GM12864 (cell line): ENCODE data around the gene SRSF11.

Experiments used
- DNase-seq: peaks from one replicate; pipeline ENCODE4 v3.0.0-alpha.2; 2011; ENCODE audit warnings: low read depth
- H3K4me3 ChIP-seq: 2 replicates; pipeline ENCODE4 v1.5.1; 2011; ENCODE audit warnings: mild to moderate bottlenecking, low read depth, low read length, control low read depth
- TF ChIP-seq, protein P1 (sequence below): IDR thresholded peaks from 2 replicates; pipeline ENCODE4 v1.5.1; 2011; ENCODE audit warnings: low read depth, mild to moderate bottlenecking, moderate library complexity, low read length, control low read depth, inconsistent platforms; ENCODE audit errors: missing control alignments

Gene SRSF11

DNA sequence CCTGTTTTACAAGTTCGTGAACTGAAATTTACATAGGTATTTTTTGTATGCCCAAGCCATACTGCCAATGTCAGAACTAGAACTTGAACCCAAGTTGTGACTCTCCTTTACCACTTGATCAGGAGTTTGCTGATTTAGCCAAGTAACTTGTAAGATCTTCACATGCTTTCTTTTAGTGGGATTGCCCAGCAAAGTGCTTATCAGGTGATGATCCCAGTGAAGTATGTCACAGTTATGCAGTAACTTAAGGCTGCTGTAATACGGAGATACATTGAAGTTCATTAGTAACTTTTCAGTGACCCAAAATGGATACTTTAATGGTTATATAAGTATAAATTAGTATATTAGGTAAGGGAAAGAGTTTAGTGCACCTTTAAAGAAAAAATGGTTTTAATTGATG is 3.8 kb downstream of the SRSF11 start:
- H3K4me3 ChIP-seq: no peak overlapping the region
- DNase-seq: no peak

DNA sequence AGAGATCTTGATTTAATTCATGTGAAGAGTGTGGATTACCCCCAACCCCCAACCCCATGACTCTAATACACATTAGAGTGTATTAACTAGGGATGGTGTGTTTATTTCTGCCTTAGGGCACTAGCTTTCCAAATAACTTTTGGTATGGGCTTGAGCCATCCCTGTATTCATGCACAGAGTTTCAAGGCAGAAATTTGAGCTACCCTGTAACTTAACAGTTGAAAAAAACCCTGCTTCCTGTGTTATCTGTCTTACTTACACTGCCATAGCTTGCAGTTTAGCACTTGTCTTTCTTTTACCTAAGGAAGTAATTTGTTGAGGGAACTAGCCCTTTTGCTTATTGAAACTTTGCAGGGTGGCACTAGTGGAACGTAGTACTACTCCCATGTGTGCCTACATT is 6.3 kb downstream of the SRSF11 start:
- no peak overlapping the region for H3K4me3 ChIP-seq
- TF ChIP-seq, protein P1, sequence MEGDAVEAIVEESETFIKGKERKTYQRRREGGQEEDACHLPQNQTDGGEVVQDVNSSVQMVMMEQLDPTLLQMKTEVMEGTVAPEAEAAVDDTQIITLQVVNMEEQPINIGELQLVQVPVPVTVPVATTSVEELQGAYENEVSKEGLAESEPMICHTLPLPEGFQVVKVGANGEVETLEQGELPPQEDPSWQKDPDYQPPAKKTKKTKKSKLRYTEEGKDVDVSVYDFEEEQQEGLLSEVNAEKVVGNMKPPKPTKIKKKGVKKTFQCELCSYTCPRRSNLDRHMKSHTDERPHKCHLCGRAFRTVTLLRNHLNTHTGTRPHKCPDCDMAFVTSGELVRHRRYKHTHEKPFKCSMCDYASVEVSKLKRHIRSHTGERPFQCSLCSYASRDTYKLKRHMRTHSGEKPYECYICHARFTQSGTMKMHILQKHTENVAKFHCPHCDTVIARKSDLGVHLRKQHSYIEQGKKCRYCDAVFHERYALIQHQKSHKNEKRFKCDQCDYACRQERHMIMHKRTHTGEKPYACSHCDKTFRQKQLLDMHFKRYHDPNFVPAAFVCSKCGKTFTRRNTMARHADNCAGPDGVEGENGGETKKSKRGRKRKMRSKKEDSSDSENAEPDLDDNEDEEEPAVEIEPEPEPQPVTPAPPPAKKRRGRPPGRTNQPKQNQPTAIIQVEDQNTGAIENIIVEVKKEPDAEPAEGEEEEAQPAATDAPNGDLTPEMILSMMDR: no peak
- DNase-seq: no peak

More for the DNA sequence above, 3.8 kb downstream of the SRSF11 start:
- TF ChIP-seq, protein P1: no peak

DNA sequence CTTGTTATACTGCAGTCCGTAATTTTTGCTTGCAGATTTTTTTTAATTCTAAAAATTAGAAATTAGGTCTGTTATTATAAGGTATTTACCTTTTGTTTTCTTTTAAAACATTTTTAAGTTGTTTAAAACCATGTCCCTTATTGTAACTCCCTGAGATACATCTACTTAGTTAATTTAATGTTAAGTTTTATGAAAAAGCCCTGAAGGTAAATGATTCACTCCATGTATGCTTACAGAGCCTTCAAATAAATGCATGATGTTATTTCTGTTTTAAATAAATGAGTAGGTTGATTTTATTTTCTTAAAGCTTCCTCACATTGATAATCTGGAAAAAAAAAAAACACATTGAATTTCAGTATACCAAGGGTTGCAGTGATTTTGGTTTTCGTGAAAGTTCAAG is 7.5 kb downstream of the SRSF11 start:
- DNase-seq: no peak
- H3K4me3 ChIP-seq: no peak overlapping the region
- TF ChIP-seq, protein P1: no peak

DNA sequence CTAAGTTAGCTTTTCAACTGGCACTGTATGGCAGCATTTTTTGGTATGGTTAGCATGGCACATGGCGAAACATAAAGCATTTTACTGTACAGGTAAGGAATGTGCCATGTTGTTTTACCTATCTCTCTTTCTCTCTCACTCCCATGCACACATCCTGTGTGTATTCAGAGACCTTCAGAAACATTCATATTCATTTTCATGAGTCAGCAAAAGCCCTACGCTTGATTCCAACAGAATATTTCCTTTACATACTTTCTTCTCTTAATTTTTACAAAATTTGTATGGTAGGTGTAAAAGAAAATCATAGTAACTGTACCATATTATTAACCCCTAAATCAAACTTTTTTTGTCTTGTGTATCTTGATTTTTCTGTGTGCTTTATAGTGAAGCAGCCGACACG is 10.3 kb downstream of the SRSF11 start:
- TF ChIP-seq, protein P1: no peak
- H3K4me3 ChIP-seq: no peak overlapping the region
- DNase-seq: no peak

DNA sequence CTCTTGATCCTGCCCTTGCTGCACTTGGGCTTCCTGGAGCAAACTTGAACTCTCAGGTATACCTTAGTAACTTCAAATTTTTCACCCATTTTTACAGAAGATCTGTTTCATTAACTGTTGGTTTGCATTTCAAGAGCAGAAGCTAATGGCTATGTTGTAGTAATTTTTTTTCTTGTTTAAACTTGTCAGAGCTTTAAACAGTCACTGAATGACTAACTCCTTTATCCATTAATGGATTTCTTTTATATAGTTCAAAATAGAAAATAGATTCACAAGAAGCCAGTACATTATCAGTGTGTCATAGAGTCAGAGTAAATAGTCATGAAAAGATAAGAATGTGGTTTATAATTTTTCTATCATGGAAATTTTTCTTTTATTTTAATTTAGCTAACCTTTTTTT is 13.6 kb downstream of the SRSF11 start:
- DNase-seq: no peak
- no peak overlapping the region for H3K4me3 ChIP-seq
- TF ChIP-seq, protein P1: no peak

DNA sequence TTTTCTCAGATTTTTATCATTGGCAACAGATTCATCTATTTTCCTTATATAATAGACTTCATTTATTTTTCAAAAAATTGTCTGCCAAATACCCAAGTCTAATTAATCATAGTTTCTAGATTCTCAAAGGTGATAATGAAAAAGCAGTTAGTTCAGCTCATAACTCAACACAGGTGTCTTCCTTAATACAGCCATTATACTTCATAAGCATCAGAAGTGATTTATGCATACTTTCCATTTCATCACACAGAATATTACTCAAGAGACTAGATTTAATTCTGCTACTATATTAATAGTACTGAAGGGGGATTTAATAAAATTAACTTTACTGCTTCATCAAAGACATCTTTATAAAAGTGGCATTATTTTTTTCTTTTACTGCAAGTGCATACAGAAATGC is 18.8 kb downstream of the SRSF11 start:
- DNase-seq: no peak
- no peak overlapping the region for H3K4me3 ChIP-seq
- TF ChIP-seq, protein P1: no peak

DNA sequence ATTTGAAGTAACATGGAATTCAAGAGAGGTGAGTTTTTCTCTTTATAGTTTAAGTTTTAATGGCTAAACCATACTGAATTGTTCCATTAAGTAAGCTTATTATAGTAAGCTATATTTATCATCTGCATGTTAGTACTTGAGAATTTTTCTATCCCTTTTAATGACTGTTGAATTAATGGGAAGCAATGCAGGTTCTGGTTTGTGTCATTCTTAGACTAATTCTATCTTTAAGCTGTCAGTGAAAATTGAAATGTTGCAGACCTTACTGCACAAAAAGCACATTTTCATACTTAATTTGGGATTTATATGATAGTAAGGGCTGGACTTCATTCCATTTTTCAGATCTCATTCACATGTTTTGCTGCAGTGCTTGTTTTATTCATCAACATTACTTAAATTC is 25.9 kb downstream of the SRSF11 start:
- no peak for DNase-seq
- TF ChIP-seq, protein P1: no peak
- H3K4me3 ChIP-seq: no peak overlapping the region
